ENCODE data around the gene MT1M. TPM values are rescaled to one million over a fixed set of nuclear protein-coding genes. Genes with fewer than 3 reads are reported as not detected.

MT1M gene
- total RNA-seq, 3 donors from 2014 or later (not counting 1 experiment from before 2014, with no cell fraction given), result not detected

DNA sequence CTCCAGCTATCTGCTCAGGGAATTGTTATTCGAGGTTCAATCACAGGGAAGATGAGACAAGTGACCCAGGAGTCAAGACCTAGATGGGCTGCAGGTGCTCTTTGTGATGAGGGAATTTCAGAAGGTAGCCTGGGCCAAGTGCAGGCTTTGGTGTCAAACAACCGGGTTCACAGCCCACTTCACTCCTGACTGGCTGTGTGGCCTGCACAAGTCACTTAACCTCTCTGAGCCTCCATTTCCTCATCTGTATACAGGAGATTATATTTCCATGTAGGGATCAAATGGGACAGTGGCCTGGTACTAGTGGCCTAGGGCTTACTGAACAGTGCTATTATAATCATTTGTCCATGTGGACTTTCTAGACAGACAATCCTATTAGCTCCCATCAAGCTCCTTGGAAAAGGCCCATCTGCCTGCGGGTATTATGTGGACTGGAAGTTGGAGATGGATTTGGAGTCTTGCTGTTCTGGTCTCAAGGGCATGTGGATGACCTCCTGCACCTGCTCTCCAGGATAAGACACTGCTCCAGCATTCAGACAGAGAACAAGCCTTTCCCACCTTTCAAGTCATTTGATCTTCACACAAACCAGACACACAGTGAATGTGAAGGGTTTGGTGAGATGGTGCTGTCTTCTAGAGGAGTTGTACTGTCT, 46.7 kb downstream of the MT1M start:
- Mint-ChIP-seq H3K36me3 (no peaks in the 10 kb centered on the region), H3K27ac (no peak overlapping the region), H3K4me1 (peaks cover 14 to 29% of the 10 kb centered on the region in 2 donors), H3K9me3 (no peaks in the 10 kb centered on the region), H3K4me3 (no peak overlapping the region), H3K27me3 (ENCODE audit: low read depth in 2 of 2) (peaks cover 11 to 17% of the 10 kb centered on the region in 2 donors)
- TF ChIP-seq, protein P1, sequence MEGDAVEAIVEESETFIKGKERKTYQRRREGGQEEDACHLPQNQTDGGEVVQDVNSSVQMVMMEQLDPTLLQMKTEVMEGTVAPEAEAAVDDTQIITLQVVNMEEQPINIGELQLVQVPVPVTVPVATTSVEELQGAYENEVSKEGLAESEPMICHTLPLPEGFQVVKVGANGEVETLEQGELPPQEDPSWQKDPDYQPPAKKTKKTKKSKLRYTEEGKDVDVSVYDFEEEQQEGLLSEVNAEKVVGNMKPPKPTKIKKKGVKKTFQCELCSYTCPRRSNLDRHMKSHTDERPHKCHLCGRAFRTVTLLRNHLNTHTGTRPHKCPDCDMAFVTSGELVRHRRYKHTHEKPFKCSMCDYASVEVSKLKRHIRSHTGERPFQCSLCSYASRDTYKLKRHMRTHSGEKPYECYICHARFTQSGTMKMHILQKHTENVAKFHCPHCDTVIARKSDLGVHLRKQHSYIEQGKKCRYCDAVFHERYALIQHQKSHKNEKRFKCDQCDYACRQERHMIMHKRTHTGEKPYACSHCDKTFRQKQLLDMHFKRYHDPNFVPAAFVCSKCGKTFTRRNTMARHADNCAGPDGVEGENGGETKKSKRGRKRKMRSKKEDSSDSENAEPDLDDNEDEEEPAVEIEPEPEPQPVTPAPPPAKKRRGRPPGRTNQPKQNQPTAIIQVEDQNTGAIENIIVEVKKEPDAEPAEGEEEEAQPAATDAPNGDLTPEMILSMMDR (IDR thresholded peaks at IDR 0.05), result no peak
- Histone ChIP-seq H3K9me3 (ENCODE audit: control insufficient read depth, insufficient read depth, low read length) (no peaks in the 10 kb centered on the region), H3K4me1 (ENCODE audit: control insufficient read depth, insufficient read depth, low read length) (peaks cover 32% of the 10 kb centered on the region), H3K36me3 (ENCODE audit: control insufficient read depth, insufficient read depth, low read length) (no peaks in the 10 kb centered on the region), H3K27ac (ENCODE audit: low read length) (no peak overlapping the region), H3K27me3 (ENCODE audit: control insufficient read depth, insufficient read depth, low read length) (peaks cover 3% of the 10 kb centered on the region), H3K4me3 (ENCODE audit: low read length) (no peak overlapping the region)
- ATAC-seq (no peak), DNase-seq (no peak)
- WGBS (ENCODE audit: insufficient coverage), result 100% methylated on average over 1 of the region's 3 CpGs
- intact Hi-C loops (cut with micrococcal nuclease), result no loop called here

DNA sequence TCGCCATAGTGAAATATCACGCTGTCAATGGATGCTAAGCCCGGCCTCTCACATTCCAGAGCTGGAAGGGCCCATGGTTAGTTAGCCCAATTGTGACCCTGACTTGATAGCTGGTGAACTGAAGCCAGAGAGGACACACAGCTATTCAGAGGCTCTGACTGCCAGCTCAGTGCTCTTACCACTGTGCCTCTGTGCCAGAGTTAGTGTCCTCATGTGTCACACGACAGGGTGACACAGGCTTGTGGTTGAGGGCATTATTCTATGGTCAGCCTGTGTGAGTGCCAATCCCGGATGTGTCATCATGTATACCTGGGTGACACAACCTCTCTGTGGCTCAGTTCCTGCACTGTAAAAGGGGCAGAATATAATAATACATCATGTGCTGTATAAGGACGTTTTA, 47.4 kb downstream of the MT1M start:
- Mint-ChIP-seq H3K27me3 (ENCODE audit: low read depth in 2 of 2) (peaks cover 7 to 14% of the 10 kb centered on the region in 2 donors), H3K4me3 (no peak overlapping the region), H3K4me1 (peaks cover 14 to 29% of the 10 kb centered on the region in 2 donors), H3K9me3 (no peaks in the 10 kb centered on the region), H3K27ac (no peak overlapping the region), H3K36me3 (no peaks in the 10 kb centered on the region)
- WGBS (ENCODE audit: insufficient coverage), result 70% methylated on average over 5 of the region's 6 CpGs
- DNase-seq (no peak), ATAC-seq (no peak)
- no peaks in the 10 kb centered on the region for H3K9me3 ChIP-seq (ENCODE audit: control insufficient read depth, insufficient read depth, low read length)
- no peak overlapping the region for H3K4me3 ChIP-seq (ENCODE audit: low read length)
- TF ChIP-seq, protein P1 (IDR thresholded peaks at IDR 0.05), result no peak
- H3K36me3 ChIP-seq (ENCODE audit: control insufficient read depth, insufficient read depth, low read length), result no peaks in the 10 kb centered on the region
- H3K27me3 ChIP-seq (ENCODE audit: control insufficient read depth, insufficient read depth, low read length), result peaks cover 3% of the 10 kb centered on the region
- peaks cover 32% of the 10 kb centered on the region for H3K4me1 ChIP-seq (ENCODE audit: control insufficient read depth, insufficient read depth, low read length)
- no peak overlapping the region for H3K27ac ChIP-seq (ENCODE audit: low read length)
- intact Hi-C loops (cut with micrococcal nuclease), result no loop called here

DNA sequence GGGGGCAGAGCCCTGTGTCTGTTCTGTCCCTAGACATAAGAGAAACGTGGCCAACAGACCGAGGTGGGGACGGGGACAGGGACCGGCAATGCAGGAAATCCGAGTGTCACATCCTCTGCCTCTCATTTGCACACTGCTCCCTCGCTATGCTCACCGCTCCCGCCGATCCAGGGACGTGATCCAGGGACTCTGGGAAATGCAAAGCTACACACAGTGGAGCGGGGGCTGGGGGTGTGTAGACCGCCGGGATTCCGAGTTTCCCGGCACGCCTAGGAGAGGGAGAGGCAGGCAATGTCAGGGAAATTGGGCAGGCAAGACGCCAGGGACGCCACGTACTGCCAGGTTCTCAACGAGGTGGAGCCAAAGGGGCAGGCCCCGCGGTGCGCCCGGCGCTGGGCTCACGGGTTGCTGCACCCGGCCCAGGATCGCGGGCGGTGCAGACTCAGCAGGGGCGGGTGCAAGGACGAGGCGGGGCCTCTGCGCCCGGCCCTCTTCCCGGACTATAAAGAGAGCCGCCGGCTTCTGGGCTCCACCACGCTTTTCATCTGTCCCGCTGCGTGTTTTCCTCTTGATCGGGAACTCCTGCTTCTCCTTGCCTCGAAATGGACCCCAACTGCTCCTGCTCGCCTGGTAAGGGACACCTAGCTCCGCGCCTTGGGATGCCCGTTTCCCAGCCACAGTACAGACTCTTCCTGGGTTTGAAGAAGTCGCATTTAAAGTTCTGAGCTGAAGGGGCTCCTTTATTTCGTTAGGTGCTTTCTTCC, 49.7 kb downstream of the MT1M start, which contains the start of gene MT1X:
Gene MT1X (plus strand): TSS at position 532 of the 764 bp plus-strand sequence. CDS start 71 bp downstream, at position 603.
- no peaks in the 10 kb centered on the region for H3K36me3 Mint-ChIP-seq
- Histone ChIP-seq H3K27ac (ENCODE audit: low read length) (peak within 1 kb of the TSS; percentile 48), H3K4me3 (ENCODE audit: low read length) (peak within 1 kb of the TSS; percentile 52), H3K4me1 (ENCODE audit: control insufficient read depth, insufficient read depth, low read length) (peaks cover 20% of the 10 kb centered on the region), H3K9me3 (ENCODE audit: control insufficient read depth, insufficient read depth, low read length) (no peaks in the 10 kb centered on the region), H3K36me3 (ENCODE audit: control insufficient read depth, insufficient read depth, low read length) (no peaks in the 10 kb centered on the region), H3K27me3 (ENCODE audit: control insufficient read depth, insufficient read depth, low read length) (no peaks in the 10 kb centered on the region)
- WGBS (ENCODE audit: insufficient coverage), result under 1% methylated on average over 49 of the region's 49 CpGs
- no peaks in the 10 kb centered on the region for H3K9me3 Mint-ChIP-seq
- ATAC-seq (peak; percentile 98 to 99 (median 99)), DNase-seq (peak; percentile 82 to 94)
- peaks cover 9 to 17% of the 10 kb centered on the region in 2 donors for H3K4me1 Mint-ChIP-seq
- intact Hi-C loops (cut with micrococcal nuclease), result loop anchor here (1.0 kb wide), 2 partner anchors 74 to 231 kb away; partner anchors contain the start of genes MT2A, NUDT21 and OGFOD1
- H3K27me3 Mint-ChIP-seq (ENCODE audit: low read depth in 2 of 2), result no peaks in the 10 kb centered on the region
- H3K4me3 Mint-ChIP-seq, result peak within 1 kb of the TSS; percentile 94
- H3K27ac Mint-ChIP-seq, result peak within 1 kb of the TSS; percentile 64 to 88
- TF ChIP-seq, protein P1 (IDR thresholded peaks at IDR 0.05), result no peak

Data from natural killer cell (primary cell).